Measurements from ENCODE around the gene LAMTOR3. TPM values are rescaled to one million over a fixed set of nuclear protein-coding genes. Genes with fewer than 3 reads are reported as not detected.

LAMTOR3 gene
- total and polyA plus RNA-seq, 2 donors (not counting 1 experiment from before 2014, with no cell fraction given): 24.1 to 95.5 TPM

DNA sequence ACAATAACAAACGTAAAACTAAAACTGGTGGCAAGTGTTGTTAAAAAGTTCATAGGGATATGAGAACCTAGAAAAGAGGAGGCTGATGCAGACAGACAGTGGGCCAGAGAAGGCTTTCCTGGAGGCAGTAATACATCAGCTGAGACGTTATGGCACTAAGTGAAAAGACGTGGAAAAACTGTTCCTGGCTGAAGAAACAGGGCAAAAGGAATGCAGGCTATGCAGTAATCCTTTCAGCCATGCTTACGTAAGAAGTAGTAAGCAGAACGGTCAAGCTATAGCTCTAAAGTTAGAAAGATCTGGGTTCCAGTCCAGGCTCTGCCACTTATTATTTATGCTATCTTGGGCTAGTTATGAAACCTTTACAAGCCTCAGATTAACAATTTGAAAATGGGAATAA is 6.4 kb downstream of the LAMTOR3 start:
- peaks cover 36% of the 10 kb centered on the region for H3K79me2 ChIP-seq (ENCODE audit: control insufficient read depth, insufficient read depth, low read length)
- no peak overlapping the region for H3K4me2 ChIP-seq (ENCODE audit: extremely low read depth, insufficient read depth, low read length)
- no peak overlapping the region for H3K4me3 ChIP-seq (replicated peaks in 1 of 4; ENCODE audit: control extremely low read depth in 1 of 4, insufficient read depth in 1 of 4, low read depth in 3 of 4, low read length in 4 of 4)
- H3K27ac ChIP-seq (ENCODE audit: insufficient read depth, low read length): no peak overlapping the region
- no peaks in the 10 kb centered on the region for H3K4me1 ChIP-seq (ENCODE audit: control insufficient read depth, extremely low read depth, insufficient read depth, low read length)
- H3K27me3 ChIP-seq (ENCODE audit: control insufficient read depth, insufficient read depth, low read length): no peaks in the 10 kb centered on the region
- H3K36me3 ChIP-seq (ENCODE audit: control insufficient read depth, insufficient read depth, low read length): peaks cover 5% of the 10 kb centered on the region
- H3K9me3 ChIP-seq (ENCODE audit: control insufficient read depth, insufficient read depth, low read depth, low read length): no peaks in the 10 kb centered on the region
- DNase-seq (ENCODE audit: low read depth in 2 of 2): peak; percentile 19 to 47
- no peak overlapping the region for H3K9ac ChIP-seq (ENCODE audit: insufficient read depth, low read length)
- H4K20me1 ChIP-seq (ENCODE audit: control insufficient read depth, extremely low read depth, insufficient read depth, low read length): no peaks in the 10 kb centered on the region
- TF ChIP-seq EZH2 (IDR thresholded peaks at IDR 0.05; ENCODE audit: low read length, missing control alignments): no peak
- TF ChIP-seq, protein P1, sequence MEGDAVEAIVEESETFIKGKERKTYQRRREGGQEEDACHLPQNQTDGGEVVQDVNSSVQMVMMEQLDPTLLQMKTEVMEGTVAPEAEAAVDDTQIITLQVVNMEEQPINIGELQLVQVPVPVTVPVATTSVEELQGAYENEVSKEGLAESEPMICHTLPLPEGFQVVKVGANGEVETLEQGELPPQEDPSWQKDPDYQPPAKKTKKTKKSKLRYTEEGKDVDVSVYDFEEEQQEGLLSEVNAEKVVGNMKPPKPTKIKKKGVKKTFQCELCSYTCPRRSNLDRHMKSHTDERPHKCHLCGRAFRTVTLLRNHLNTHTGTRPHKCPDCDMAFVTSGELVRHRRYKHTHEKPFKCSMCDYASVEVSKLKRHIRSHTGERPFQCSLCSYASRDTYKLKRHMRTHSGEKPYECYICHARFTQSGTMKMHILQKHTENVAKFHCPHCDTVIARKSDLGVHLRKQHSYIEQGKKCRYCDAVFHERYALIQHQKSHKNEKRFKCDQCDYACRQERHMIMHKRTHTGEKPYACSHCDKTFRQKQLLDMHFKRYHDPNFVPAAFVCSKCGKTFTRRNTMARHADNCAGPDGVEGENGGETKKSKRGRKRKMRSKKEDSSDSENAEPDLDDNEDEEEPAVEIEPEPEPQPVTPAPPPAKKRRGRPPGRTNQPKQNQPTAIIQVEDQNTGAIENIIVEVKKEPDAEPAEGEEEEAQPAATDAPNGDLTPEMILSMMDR (conservative IDR thresholded peaks at IDR 0.05 in 1 of 2, IDR thresholded peaks at IDR 0.05 in 1 of 2; ENCODE audit: low read depth in 1 of 2, low read length in 2 of 2): no peak
- H2AFZ ChIP-seq (ENCODE audit: low read length): no peak overlapping the region

DNA sequence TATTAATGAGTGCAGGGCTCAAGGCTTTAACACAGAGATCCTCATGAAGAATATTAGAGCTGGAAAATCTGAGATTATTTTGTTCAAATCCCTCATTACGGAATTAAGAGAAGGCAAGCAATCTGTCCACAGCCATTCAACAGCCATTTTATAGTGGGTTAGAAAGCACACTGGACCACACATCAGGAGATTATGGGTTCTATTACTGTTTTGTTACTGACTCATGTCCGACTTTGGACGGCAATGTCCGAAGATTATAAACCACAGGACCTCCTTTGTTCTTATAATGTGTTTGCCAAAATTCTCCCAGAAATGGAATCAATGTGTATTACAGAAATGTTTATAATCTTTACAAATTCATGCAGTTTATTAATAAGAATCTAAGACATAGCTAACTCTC is 8.1 kb downstream of the LAMTOR3 start:
- Histone ChIP-seq H3K9me3 (ENCODE audit: control insufficient read depth, insufficient read depth, low read depth, low read length) (no peaks in the 10 kb centered on the region), H3K27me3 (ENCODE audit: control insufficient read depth, insufficient read depth, low read length) (no peaks in the 10 kb centered on the region), H3K36me3 (ENCODE audit: control insufficient read depth, insufficient read depth, low read length) (peaks cover 3% of the 10 kb centered on the region), H4K20me1 (ENCODE audit: control insufficient read depth, extremely low read depth, insufficient read depth, low read length) (no peaks in the 10 kb centered on the region), H2AFZ (ENCODE audit: low read length) (no peak overlapping the region), H3K27ac (ENCODE audit: insufficient read depth, low read length) (no peak overlapping the region), H3K4me1 (ENCODE audit: control insufficient read depth, extremely low read depth, insufficient read depth, low read length) (no peaks in the 10 kb centered on the region), H3K79me2 (ENCODE audit: control insufficient read depth, insufficient read depth, low read length) (peaks cover 21% of the 10 kb centered on the region), H3K4me2 (ENCODE audit: extremely low read depth, insufficient read depth, low read length) (no peak overlapping the region), H3K4me3 (replicated peaks in 1 of 4; ENCODE audit: control extremely low read depth in 1 of 4, insufficient read depth in 1 of 4, low read depth in 3 of 4, low read length in 4 of 4) (no peak overlapping the region), H3K9ac (ENCODE audit: insufficient read depth, low read length) (no peak overlapping the region)
- peak; percentile 57 to 76 for DNase-seq (ENCODE audit: low read depth in 2 of 2)
- TF ChIP-seq, protein P1 (conservative IDR thresholded peaks at IDR 0.05 in 1 of 2, IDR thresholded peaks at IDR 0.05 in 1 of 2; ENCODE audit: low read depth in 1 of 2, low read length in 2 of 2): no peak
- no peak for TF ChIP-seq EZH2 (IDR thresholded peaks at IDR 0.05; ENCODE audit: low read length, missing control alignments)

DNA sequence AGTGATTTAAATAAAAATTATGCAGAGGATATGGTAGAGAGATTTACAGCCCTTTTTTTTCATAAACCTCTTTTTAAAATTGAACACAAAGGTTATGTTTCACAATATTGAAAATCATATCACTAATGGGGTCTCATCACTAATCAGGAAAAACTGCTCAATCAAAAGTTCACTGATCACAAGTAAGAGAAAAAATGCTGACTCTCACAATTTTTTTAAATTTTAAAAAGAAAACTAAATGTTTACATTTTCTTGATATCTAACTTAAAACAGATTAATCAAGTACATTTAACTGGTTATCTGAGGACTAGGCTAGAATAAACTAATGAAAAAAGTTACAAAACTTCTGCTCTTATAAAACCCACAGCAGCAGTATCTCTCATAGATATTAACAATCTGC is 8.5 kb downstream of the LAMTOR3 start:
- Histone ChIP-seq H3K9ac (ENCODE audit: insufficient read depth, low read length) (no peak overlapping the region), H4K20me1 (ENCODE audit: control insufficient read depth, extremely low read depth, insufficient read depth, low read length) (no peaks in the 10 kb centered on the region), H3K4me1 (ENCODE audit: control insufficient read depth, extremely low read depth, insufficient read depth, low read length) (no peaks in the 10 kb centered on the region), H3K79me2 (ENCODE audit: control insufficient read depth, insufficient read depth, low read length) (peaks cover 17% of the 10 kb centered on the region), H2AFZ (ENCODE audit: low read length) (no peak overlapping the region), H3K27me3 (ENCODE audit: control insufficient read depth, insufficient read depth, low read length) (no peaks in the 10 kb centered on the region), H3K4me3 (replicated peaks in 1 of 4; ENCODE audit: control extremely low read depth in 1 of 4, insufficient read depth in 1 of 4, low read depth in 3 of 4, low read length in 4 of 4) (no peak overlapping the region), H3K36me3 (ENCODE audit: control insufficient read depth, insufficient read depth, low read length) (peaks cover 3% of the 10 kb centered on the region), H3K9me3 (ENCODE audit: control insufficient read depth, insufficient read depth, low read depth, low read length) (no peaks in the 10 kb centered on the region), H3K4me2 (ENCODE audit: extremely low read depth, insufficient read depth, low read length) (no peak overlapping the region), H3K27ac (ENCODE audit: insufficient read depth, low read length) (no peak overlapping the region)
- no peak for DNase-seq (ENCODE audit: low read depth in 2 of 2)
- no peak for TF ChIP-seq EZH2 (IDR thresholded peaks at IDR 0.05; ENCODE audit: low read length, missing control alignments)
- TF ChIP-seq, protein P1 (conservative IDR thresholded peaks at IDR 0.05 in 1 of 2, IDR thresholded peaks at IDR 0.05 in 1 of 2; ENCODE audit: low read depth in 1 of 2, low read length in 2 of 2): no peak
